Testis (tissue), 3 donors: ENCODE results near the gene WIPF2. TPM values are rescaled to one million over a fixed set of nuclear protein-coding genes. Genes with fewer than 3 reads are reported as not detected.
"Not testable (repeated sequence)": the region's sequence is repeated elsewhere in the genome, so short reads cannot be mapped to it uniquely, and the experiment has no call there.

Experiments
- DNase-seq: peaks from one replicate; pipeline ENCODE4 v3.0.0-alpha.2; 2019
- H3K27ac ChIP-seq, 2 donors: fragments of 200-600 bp; sonication (generic); one replicate each; pipeline ENCODE4 v1.5.1; 2019
- H3K27me3 ChIP-seq: fragments of 200-600 bp; sonication (generic); one replicate; pipeline ENCODE4 v1.5.1; 2019
- H3K36me3 ChIP-seq: fragments of 200-600 bp; sonication (generic); one replicate; pipeline ENCODE4 v1.5.1; 2017; ENCODE audit warnings: low read depth; ENCODE audit errors: missing control alignments
- H3K4me1 ChIP-seq: fragments of 200-600 bp; sonication (generic); one replicate; pipeline ENCODE4 v1.5.1; 2019
- H3K4me3 ChIP-seq, 2 donors: fragments of 200-600 bp; sonication (generic); one replicate each; pipeline ENCODE4 v1.5.1; 2017 to 2019
- H3K9me3 ChIP-seq: fragments of 200-600 bp; sonication (generic); one replicate; pipeline ENCODE4 v1.5.1; 2017
- POLR2A ChIP-seq: fragments of 450-650 bp; IDR thresholded peaks from one replicate; pipeline ENCODE4 v1.6.1; 2017; ENCODE audit warnings: antibody characterized with exemption, mild to moderate bottlenecking, moderate library complexity
- WGBS, 2 donors: methylation state at CpG; one replicate each; pipeline ENCODE4 v1.1.5; 2018; 5-methylcytosine and 5-hydroxymethylcytosine counted together
- intact Hi-C: fragments of 100-400 bp; cut with DNase I; formaldehyde crosslinking; loops from one replicate; pipeline ENCODE4 v1.15.1; 2023; ENCODE audit warnings: low total_unique reads
- polyA plus RNA-seq: library from polyadenylated mRNA; stranded (reverse); fragments of 350-450 nt; fragmentation: Illumina TruSeq; extraction: RNeasy Lipid Tissue Mini Kit (QIAGEN cat#74804); gene quantifications from one replicate; pipeline ENCODE4 v1.2.3, GENCODE V29; 2014; ENCODE audit warnings: low read depth, low replicate concordance; ENCODE audit not compliant: insufficient read depth
- total RNA-seq, 2 donors: library from RNA; depleted of rRNA; stranded (reverse); fragments of >200 nt; gene quantifications; one replicate each; pipeline ENCODE4 v1.2.3, GENCODE V29; 2016
- TF ChIP-seq, protein P1 (sequence below), 3 experiments: fragments of 450-650 bp in 2 of 3; fragments of 200-600 bp in 1 of 3; sonication (generic) in 1 of 3; IDR thresholded peaks; one replicate each; pipeline ENCODE4 v1.5.1; 2016 to 2019; ENCODE audit warnings: antibody characterized with exemption in 3 of 3, mild to moderate bottlenecking in 2 of 3, moderate library complexity in 1 of 3

The WIPF2 gene
- total and polyA plus RNA-seq, 3 donors from 2014 or later, result 16.4 to 21.1 (median 20.1) TPM

DNA sequence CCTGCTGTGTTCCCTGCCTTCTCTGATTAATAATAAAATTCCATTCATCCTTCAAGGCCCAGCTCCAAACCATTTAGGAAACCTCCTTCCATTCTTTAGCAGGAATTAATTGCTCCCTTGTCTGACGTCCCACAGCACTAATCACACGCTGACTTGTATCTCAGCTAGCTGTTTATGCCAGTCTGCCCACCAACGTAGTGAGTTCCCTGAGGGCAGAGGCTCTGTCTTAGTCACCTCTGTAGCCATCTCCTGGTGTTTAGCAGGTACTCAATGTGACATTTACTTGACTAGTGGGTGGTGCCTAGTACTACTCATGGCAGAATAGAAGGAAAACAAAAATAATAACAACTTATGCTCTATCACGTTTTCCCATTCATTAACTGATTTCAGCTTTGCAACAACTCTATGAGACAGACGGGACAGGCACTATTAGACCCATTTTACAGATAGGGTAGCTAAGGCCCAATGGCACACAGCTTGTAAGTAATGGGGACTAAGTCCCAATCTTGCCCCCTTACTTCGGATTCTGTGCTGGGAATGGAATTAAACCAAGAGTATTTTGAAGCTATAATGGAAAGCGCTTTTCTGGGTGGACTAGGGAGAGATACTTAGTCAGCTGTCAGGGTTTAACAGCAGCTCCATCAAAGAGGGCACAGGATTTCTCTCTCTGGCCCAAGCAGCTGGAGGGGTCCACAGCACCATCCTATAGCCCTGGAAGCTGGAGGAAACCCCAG is 931 bp upstream of the WIPF2 start:
- Histone ChIP-seq H3K4me1 (peaks cover 4% of the 10 kb centered on the region), H3K27ac (peak overlapping the region in 1 of 2 donors; percentile 97)

DNA sequence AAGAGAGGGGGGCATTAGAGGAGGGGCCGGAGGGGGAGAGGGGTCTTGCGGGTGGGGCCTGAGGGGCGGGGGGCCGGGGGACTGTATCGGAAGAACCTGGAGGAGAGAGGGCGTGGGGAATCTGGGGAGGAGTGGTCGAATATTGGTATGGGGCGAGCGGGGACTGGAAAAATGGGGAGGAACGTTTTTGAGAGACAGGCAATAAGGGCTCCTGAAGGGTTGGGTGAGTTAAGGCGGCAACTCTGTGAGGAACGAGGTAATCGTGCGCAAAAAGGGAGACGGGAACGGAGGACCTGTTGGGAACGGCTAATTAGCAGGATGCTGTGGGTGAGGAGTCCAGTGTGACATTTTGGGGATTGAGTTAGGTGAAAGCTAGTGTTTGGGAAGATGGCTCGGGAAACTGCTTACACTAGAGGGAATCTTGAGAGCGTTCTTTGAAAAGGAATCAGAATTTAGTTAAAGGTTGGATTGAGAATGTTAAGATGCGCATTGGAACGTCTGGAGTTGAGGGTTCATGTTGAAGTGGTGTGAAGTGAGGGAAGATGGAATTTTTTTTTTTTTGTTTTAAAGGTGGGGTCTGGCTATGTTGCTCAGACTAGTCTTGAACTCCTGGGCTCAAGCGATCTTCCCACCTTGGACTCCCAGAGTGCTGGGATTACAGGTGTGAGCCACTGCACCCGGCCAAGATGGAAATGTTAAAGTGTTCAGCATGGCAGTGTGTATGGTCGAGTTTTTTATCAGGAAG is 662 bp downstream of the WIPF2 start:
- Histone ChIP-seq H3K4me1 (peaks cover 9% of the 10 kb centered on the region), H3K4me3 (peak overlapping the region; percentile 80 to 91), H3K27ac (peak overlapping the region; percentile 96 to 97), H3K36me3 (no peaks in the 10 kb centered on the region), H3K9me3 (no peaks in the 10 kb centered on the region), H3K27me3 (no peaks in the 10 kb centered on the region)
- intact Hi-C loops, result no loop called here
- no peak for TF ChIP-seq POLR2A
- WGBS, 2 donors, result 1 to 3% methylated on average over 24 of the region's 24 CpGs
- DNase-seq, result no peak

More for the DNA sequence above, 931 bp upstream of the WIPF2 start:
- no peak for TF ChIP-seq POLR2A
- TF ChIP-seq, protein P1, sequence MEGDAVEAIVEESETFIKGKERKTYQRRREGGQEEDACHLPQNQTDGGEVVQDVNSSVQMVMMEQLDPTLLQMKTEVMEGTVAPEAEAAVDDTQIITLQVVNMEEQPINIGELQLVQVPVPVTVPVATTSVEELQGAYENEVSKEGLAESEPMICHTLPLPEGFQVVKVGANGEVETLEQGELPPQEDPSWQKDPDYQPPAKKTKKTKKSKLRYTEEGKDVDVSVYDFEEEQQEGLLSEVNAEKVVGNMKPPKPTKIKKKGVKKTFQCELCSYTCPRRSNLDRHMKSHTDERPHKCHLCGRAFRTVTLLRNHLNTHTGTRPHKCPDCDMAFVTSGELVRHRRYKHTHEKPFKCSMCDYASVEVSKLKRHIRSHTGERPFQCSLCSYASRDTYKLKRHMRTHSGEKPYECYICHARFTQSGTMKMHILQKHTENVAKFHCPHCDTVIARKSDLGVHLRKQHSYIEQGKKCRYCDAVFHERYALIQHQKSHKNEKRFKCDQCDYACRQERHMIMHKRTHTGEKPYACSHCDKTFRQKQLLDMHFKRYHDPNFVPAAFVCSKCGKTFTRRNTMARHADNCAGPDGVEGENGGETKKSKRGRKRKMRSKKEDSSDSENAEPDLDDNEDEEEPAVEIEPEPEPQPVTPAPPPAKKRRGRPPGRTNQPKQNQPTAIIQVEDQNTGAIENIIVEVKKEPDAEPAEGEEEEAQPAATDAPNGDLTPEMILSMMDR (IDR thresholded peaks at IDR 0.05), result no peak
- intact Hi-C loops, result no loop called here
- 47 to 55% methylated on average over 7 of the region's 7 CpGs for WGBS, 2 donors
- Histone ChIP-seq H3K4me3 (no peak overlapping the region), H3K27me3 (no peaks in the 10 kb centered on the region), H3K9me3 (no peaks in the 10 kb centered on the region), H3K36me3 (no peaks in the 10 kb centered on the region)
- DNase-seq, result no peak

DNA sequence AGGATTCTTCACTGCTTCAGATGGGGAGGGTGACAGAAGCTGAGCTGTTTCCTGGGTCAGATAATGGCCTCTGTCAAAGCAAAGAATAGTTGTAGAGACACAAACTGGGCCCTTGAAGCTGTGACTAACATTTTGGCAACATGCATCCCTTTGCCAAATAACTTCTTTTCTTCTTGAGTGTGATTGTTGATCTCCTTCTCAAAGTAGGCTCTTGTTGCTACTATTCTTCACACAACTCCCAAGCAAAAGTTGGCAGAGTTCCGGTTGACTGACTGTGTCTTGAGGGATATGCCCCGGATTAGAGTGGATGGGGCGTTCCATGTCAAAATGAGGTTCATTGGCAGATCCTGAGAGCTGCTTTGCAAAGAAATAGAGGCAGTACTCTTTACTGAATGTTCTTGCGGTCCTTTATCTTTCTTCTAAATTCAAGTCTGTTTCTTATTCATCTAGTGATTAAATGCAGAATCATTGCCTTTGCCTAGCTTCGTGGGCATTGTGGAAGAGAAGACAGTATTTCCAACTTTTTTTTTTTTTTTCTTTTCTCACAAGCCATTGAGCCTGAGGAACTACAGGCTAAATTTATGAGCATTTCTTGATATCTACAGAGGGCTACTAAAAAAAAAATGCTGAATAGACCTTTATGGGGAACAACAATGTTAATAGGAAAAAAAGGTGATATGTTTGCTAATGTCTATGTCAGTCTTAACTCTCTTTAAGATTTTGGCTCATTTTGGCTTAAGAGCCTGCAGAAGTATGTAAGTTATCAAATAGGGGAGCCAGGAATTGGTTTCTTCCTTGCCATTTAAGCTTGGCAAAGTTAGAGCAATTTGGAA is 5.8 kb downstream of the WIPF2 start:
- H3K27me3 ChIP-seq, result no peaks in the 10 kb centered on the region
- H3K4me1 ChIP-seq, result peaks cover 11% of the 10 kb centered on the region
- peak; percentile 68 for DNase-seq
- intact Hi-C loops, result no loop called here
- H3K36me3 ChIP-seq, result no peaks in the 10 kb centered on the region
- 44 to 55% methylated on average over 5 of the region's 5 CpGs for WGBS, 2 donors
- H3K4me3 ChIP-seq, result no peak overlapping the region
- no peaks in the 10 kb centered on the region for H3K9me3 ChIP-seq
- H3K27ac ChIP-seq, result peak overlapping the region in 1 of 2 donors; percentile 54
- TF ChIP-seq, protein P1 (IDR thresholded peaks at IDR 0.05), result no peak
- no peak for TF ChIP-seq POLR2A

DNA sequence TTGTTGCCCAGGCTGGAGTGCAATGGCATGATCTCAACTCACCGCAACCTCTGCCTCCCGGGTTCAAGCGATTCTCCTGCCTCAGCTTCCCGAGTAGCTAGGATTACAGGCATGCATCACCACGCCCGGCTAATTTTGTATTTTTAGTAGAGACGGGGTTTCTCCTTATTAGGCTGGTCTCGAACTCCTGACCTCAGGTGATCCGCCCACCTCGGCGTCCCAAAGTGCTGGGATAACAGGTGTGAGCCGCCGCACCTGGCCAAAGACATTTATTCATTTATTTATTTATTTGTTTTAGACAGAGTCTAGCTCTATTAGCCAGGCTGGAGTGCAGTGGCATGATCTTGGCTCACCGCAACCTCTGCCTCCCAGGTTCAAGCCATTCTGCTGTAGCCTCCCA is 10.0 kb downstream of the WIPF2 start:
- H3K27me3 ChIP-seq, DNase-seq, H3K27ac ChIP-seq, H3K4me3 ChIP-seq, H3K36me3 ChIP-seq, intact Hi-C loops, H3K4me1 ChIP-seq, H3K9me3 ChIP-seq: not testable (repeated sequence)
- WGBS, 2 donors, result 97% methylated on average over 14 of the region's 14 CpGs

DNA sequence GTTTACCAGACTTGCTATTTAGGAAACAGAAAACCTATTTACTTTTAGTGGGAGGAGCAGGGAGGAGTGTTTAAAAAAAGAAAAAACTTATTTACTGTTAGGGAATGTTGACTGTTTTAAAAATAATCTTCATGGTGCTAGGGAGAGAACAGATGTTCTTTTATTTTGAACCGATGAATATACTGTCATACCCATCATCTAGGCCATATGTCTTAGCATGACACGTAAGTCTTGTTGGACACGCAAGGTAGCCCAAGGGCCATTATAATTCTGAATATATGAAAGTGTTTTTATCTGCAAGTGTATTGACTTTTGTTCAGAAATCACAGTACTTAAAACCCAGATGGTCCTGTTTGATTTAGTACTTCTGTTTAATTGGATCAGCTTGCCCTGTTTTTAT is 11.6 kb downstream of the WIPF2 start:
- WGBS, 2 donors, result 80 to 86% methylated on average over 3 of the region's 3 CpGs
- DNase-seq, result no peak
- H3K9me3 ChIP-seq, result no peaks in the 10 kb centered on the region
- intact Hi-C loops, result no loop called here
- H3K27me3 ChIP-seq, result no peaks in the 10 kb centered on the region
- H3K27ac ChIP-seq, result no peak overlapping the region
- no peak for TF ChIP-seq POLR2A
- TF ChIP-seq, protein P1 (IDR thresholded peaks at IDR 0.05), result no peak
- no peaks in the 10 kb centered on the region for H3K36me3 ChIP-seq
- H3K4me3 ChIP-seq, result no peak overlapping the region
- H3K4me1 ChIP-seq, result no peaks in the 10 kb centered on the region

DNA sequence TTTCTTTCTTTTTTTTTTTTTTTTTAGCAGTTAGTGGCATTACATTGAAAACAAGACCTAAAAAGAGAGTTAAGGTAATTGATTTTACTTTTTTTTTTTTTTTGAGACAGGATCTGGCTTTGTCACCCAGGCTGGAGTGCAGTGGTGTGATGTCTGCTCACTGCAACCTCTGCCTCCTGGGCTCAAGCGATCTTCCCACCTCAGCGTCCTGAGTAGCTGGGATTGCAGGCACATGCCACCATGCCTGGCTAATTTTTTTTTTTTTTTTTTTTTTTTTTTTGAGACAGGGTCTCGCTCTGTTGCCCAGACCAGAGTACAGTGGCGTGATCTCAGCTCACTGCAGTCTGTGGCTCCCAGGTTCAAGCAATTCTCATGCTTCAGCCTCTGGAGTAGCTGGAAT is 12.8 kb downstream of the WIPF2 start:
- not testable (repeated sequence) for H3K27me3 ChIP-seq

More for the DNA sequence above, 12.8 kb downstream of the WIPF2 start:
- H3K9me3 ChIP-seq, H3K27ac ChIP-seq, DNase-seq, intact Hi-C loops, H3K4me1 ChIP-seq, H3K36me3 ChIP-seq, H3K4me3 ChIP-seq: not testable (repeated sequence)
- 92 to 95% methylated on average over 2 to 4 of the region's 4 CpGs for WGBS, 2 donors
